Measurements from ENCODE around the gene KDM4C. TPM values are rescaled to one million over a fixed set of nuclear protein-coding genes. Genes with fewer than 3 reads are reported as not detected.

The KDM4C gene
- total RNA-seq, 2 donors from 2014 or later = 26.1 to 47.8 TPM

GRCh38 chr9:7147121-7148090 lies 389.6 kb downstream of the KDM4C start:
- no peaks in the 10 kb centered on the region for H3K9me3 ChIP-seq
- H3K36me3 ChIP-seq = no peaks in the 10 kb centered on the region
- DNase-seq (ENCODE audit: low spot score) = no peak
- peaks cover 5 to 32% of the 10 kb centered on the region in 2 donors for H3K4me1 ChIP-seq (ENCODE audit: control insufficient read depth in 1 of 2, low read depth in 2 of 2)
- no peak for ATAC-seq (ENCODE audit: insufficient number of reproducible peaks, low FRiP score, low read depth)
- no peak for TF ChIP-seq CTCF (IDR thresholded peaks at IDR 0.05)
- H3K4me3 ChIP-seq = peak overlapping the region; percentile 38
- H3K27me3 ChIP-seq (replicated peaks; ENCODE audit: insufficient read depth) = no peaks in the 10 kb centered on the region
- H3K27ac ChIP-seq = peak overlapping the region; percentile 57

GRCh38 chr9:7148243-7148765 lies 390.5 kb downstream of the KDM4C start:
- no peak for TF ChIP-seq CTCF (IDR thresholded peaks at IDR 0.05)
- H3K27me3 ChIP-seq (replicated peaks; ENCODE audit: insufficient read depth) = no peaks in the 10 kb centered on the region

DNA sequence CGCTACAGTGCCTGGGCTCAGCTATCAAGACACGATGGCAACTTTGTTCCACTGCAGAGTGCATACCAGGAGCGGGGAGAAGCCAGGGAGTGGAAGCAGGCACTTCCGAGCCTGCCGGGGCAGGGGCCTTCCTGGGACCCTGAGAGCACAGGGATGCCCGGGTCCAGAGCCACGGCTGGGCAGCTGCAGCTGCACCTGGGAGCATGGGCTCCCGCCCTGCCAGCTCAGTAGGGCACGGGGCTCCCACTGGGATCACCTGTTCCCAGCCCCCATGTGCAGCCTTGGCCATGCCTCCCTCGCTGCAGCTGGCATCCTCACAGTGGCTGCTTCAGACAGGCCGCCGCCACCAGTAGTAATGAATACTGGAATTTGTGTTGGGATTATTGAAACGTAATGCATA lies 391.5 kb downstream of the KDM4C start:
- no peaks in the 10 kb centered on the region for H3K9me3 ChIP-seq
- no peak overlapping the region for H3K27ac ChIP-seq
- no peak overlapping the region for H3K4me3 ChIP-seq
- DNase-seq (ENCODE audit: low spot score) (no peak), ATAC-seq (ENCODE audit: insufficient number of reproducible peaks, low FRiP score, low read depth) (no peak)
- TF ChIP-seq CTCF (IDR thresholded peaks at IDR 0.05) = no peak
- H3K4me1 ChIP-seq (ENCODE audit: control insufficient read depth in 1 of 2, low read depth in 2 of 2) = peaks cover 5 to 38% of the 10 kb centered on the region in 2 donors
- no peaks in the 10 kb centered on the region for H3K27me3 ChIP-seq (replicated peaks; ENCODE audit: insufficient read depth)
- H3K36me3 ChIP-seq = no peaks in the 10 kb centered on the region

More at GRCh38 chr9:7148243-7148765, 390.5 kb downstream of the KDM4C start:
- H3K9me3 ChIP-seq = no peaks in the 10 kb centered on the region
- H3K4me1 ChIP-seq (ENCODE audit: control insufficient read depth in 1 of 2, low read depth in 2 of 2) = peaks cover 5 to 35% of the 10 kb centered on the region in 2 donors
- no peak for ATAC-seq (ENCODE audit: insufficient number of reproducible peaks, low FRiP score, low read depth)
- H3K4me3 ChIP-seq = no peak overlapping the region
- no peaks in the 10 kb centered on the region for H3K36me3 ChIP-seq
- H3K27ac ChIP-seq = no peak overlapping the region
- no peak for DNase-seq (ENCODE audit: low spot score)

GRCh38 chr9:7150153-7150890 lies 392.5 kb downstream of the KDM4C start:
- no peak overlapping the region for H3K4me3 ChIP-seq
- ATAC-seq (ENCODE audit: insufficient number of reproducible peaks, low FRiP score, low read depth) (no peak), DNase-seq (ENCODE audit: low spot score) (no peak)
- no peaks in the 10 kb centered on the region for H3K27me3 ChIP-seq (replicated peaks; ENCODE audit: insufficient read depth)
- H3K4me1 ChIP-seq (ENCODE audit: control insufficient read depth in 1 of 2, low read depth in 2 of 2) = peaks cover 5 to 38% of the 10 kb centered on the region in 2 donors
- TF ChIP-seq CTCF (IDR thresholded peaks at IDR 0.05) = no peak
- no peaks in the 10 kb centered on the region for H3K9me3 ChIP-seq
- H3K27ac ChIP-seq = no peak overlapping the region
- H3K36me3 ChIP-seq = no peaks in the 10 kb centered on the region

GRCh38 chr9:7153134-7153533 lies 395.4 kb downstream of the KDM4C start:
- H3K27ac ChIP-seq = no peak overlapping the region
- no peak for DNase-seq (ENCODE audit: low spot score)
- TF ChIP-seq CTCF (IDR thresholded peaks at IDR 0.05) = no peak
- no peaks in the 10 kb centered on the region for H3K27me3 ChIP-seq (replicated peaks; ENCODE audit: insufficient read depth)
- no peak for ATAC-seq (ENCODE audit: insufficient number of reproducible peaks, low FRiP score, low read depth)
- H3K9me3 ChIP-seq = no peaks in the 10 kb centered on the region
- H3K36me3 ChIP-seq = no peaks in the 10 kb centered on the region
- peaks cover 0 to 18% of the 10 kb centered on the region in 2 donors for H3K4me1 ChIP-seq (ENCODE audit: control insufficient read depth in 1 of 2, low read depth in 2 of 2)
- H3K4me3 ChIP-seq = no peak overlapping the region

Data from thoracic aorta (tissue), 2 donors.